GM12878 (cell line): ENCODE measurements around the gene DPP9. TPM values are rescaled to one million over a fixed set of nuclear protein-coding genes. Genes with fewer than 3 reads are reported as not detected.

Source experiments
- EED ChIP-seq: sonication (generic); IDR thresholded peaks from 2 replicates; pipeline ENCODE4 v1.6.1; 2016; ENCODE audit warnings: antibody characterized with exemption, low read depth
- EGR1 ChIP-seq, 2 experiments: IDR thresholded peaks; 1 replicate in 1 of 2; 2 replicates in 1 of 2; pipeline ENCODE4 v1.6.1; 2011 to 2012; ENCODE audit warnings: low read depth in 2 of 2, low read length in 2 of 2, borderline replicate concordance in 1 of 2, mild to moderate bottlenecking in 1 of 2, moderate library complexity in 1 of 2
- FOXM1 ChIP-seq: IDR thresholded peaks from 2 replicates; pipeline ENCODE4 v1.6.1; 2012; ENCODE audit warnings: low read depth, mild to moderate bottlenecking, inconsistent platforms, low read length, moderate library complexity
- LARP7 ChIP-seq: fragments of 450-650 bp; IDR thresholded peaks from 2 replicates; pipeline ENCODE4 v1.6.1; 2017; ENCODE audit warnings: mild to moderate bottlenecking
- MTA2 ChIP-seq: fragments of 450-650 bp; IDR thresholded peaks from 2 replicates; pipeline ENCODE4 v1.6.1; 2016; ENCODE audit warnings: low read depth, mild to moderate bottlenecking, moderate library complexity
- NFYA ChIP-seq: IDR thresholded peaks from 2 replicates; pipeline ENCODE4 v1.6.1; 2011; ENCODE audit warnings: low read depth, mild to moderate bottlenecking, low read length, improper control_type of control experiment, borderline replicate concordance
- NR2C1 ChIP-seq: fragments of 450-650 bp; IDR thresholded peaks from 2 replicates; pipeline ENCODE4 v1.6.1; 2017; ENCODE audit warnings: antibody characterized with exemption, mild to moderate bottlenecking, moderate library complexity
- NR2C2 ChIP-seq: IDR thresholded peaks from 2 replicates; pipeline ENCODE4 v1.6.1; 2011; ENCODE audit warnings: borderline replicate concordance, low read depth; ENCODE audit not compliant: control insufficient read depth, insufficient read length
- PAX5 ChIP-seq: IDR thresholded peaks from 2 replicates; pipeline ENCODE4 v1.6.1; 2011; ENCODE audit warnings: low read depth, low read length, borderline replicate concordance
- POLR2A ChIP-seq: IDR thresholded peaks from 2 replicates; pipeline ENCODE4 v1.6.1; 2011; ENCODE audit warnings: low read depth, mild to moderate bottlenecking, low read length
- RELA ChIP-seq: fragments of 450-650 bp; IDR thresholded peaks from 2 replicates; pipeline ENCODE4 v1.8.0; 2014; ENCODE audit warnings: borderline replicate concordance; ENCODE audit not compliant: partially characterized antibody
- SRF ChIP-seq, 2 experiments: IDR thresholded peaks; 2 replicates each; pipeline ENCODE4 v1.6.1; 2011; ENCODE audit warnings: low read depth in 2 of 2, low read length in 2 of 2, mild to moderate bottlenecking in 1 of 2, moderate library complexity in 1 of 2
- TCF12 ChIP-seq: IDR thresholded peaks from 2 replicates; pipeline ENCODE4 v1.6.1; 2011; ENCODE audit warnings: low read depth, mild to moderate bottlenecking, low read length
- YBX1 ChIP-seq: fragments of 450-650 bp; IDR thresholded peaks from 2 replicates; pipeline ENCODE4 v1.6.1; 2016; ENCODE audit warnings: antibody characterized with exemption
- ZBED1 ChIP-seq: IDR thresholded peaks from 2 replicates; pipeline ENCODE4 v1.6.1; 2016; ENCODE audit warnings: borderline replicate concordance
- ZNF217 ChIP-seq: fragments of 450-650 bp; IDR thresholded peaks from 2 replicates; pipeline ENCODE4 v1.6.1; 2017; ENCODE audit warnings: antibody characterized with exemption, mild to moderate bottlenecking
- ZNF592 ChIP-seq: fragments of 450-650 bp; IDR thresholded peaks from 2 replicates; pipeline ENCODE4 v1.6.1; 2017; ENCODE audit warnings: mild to moderate bottlenecking, moderate library complexity
- ZZZ3 ChIP-seq: IDR thresholded peaks from 2 replicates; pipeline ENCODE4 v1.6.1; 2011; ENCODE audit warnings: low read depth; ENCODE audit not compliant: control insufficient read depth, insufficient read length
- polyA plus RNA-seq, 11 experiments: library from polyadenylated mRNA; depleted of rRNA in 4 of 11; unstranded in 6 of 11; stranded (reverse) in 5 of 11; fragments of >200 nt; fragmentation: Nextera tagmentation in 4 of 11; fragmentation: Illumina TruSeq in 1 of 11; extraction: Ambion mirVana in 4 of 11; extraction: Trizol in 1 of 11; gene quantifications; 1 replicate in 1 of 11; 2 replicates in 10 of 11; pipeline versions ENCODE4 v1.2.1 to v1.2.3, GENCODE V29; 2011 to 2016; ENCODE audit warnings: inconsistent platforms in 2 of 11, missing spikeins in 2 of 11, low read depth in 1 of 11
- total RNA-seq, 4 experiments: library from RNA; depleted of rRNA in 3 of 4; stranded (reverse); fragments of >200 nt in 3 of 4; fragmentation: Illumina TruSeq in 1 of 4; extraction: Trizol in 1 of 4; gene quantifications; 2 replicates each; pipeline versions ENCODE4 v1.2.1 to v1.2.3, GENCODE V29; 2013 to 2021
- TF ChIP-seq, protein P1 (sequence below): fragments of 150-350 bp; IDR thresholded peaks from 2 replicates; pipeline ENCODE4 v1.6.1; 2014; ENCODE audit warnings: mild to moderate bottlenecking, low read depth, low read length
- TF ChIP-seq, protein P2 (sequence below): fragments of 450-650 bp; IDR thresholded peaks from 2 replicates; pipeline ENCODE4 v1.6.1; 2017; ENCODE audit warnings: borderline replicate concordance

The DPP9 gene
- total and polyA plus RNA-seq, 10 of the 15 experiments (the other 5 are each of a cell fraction or from before 2014, with no cell fraction given), result 0.64 to 58.6 (median 27.6) TPM

DNA sequence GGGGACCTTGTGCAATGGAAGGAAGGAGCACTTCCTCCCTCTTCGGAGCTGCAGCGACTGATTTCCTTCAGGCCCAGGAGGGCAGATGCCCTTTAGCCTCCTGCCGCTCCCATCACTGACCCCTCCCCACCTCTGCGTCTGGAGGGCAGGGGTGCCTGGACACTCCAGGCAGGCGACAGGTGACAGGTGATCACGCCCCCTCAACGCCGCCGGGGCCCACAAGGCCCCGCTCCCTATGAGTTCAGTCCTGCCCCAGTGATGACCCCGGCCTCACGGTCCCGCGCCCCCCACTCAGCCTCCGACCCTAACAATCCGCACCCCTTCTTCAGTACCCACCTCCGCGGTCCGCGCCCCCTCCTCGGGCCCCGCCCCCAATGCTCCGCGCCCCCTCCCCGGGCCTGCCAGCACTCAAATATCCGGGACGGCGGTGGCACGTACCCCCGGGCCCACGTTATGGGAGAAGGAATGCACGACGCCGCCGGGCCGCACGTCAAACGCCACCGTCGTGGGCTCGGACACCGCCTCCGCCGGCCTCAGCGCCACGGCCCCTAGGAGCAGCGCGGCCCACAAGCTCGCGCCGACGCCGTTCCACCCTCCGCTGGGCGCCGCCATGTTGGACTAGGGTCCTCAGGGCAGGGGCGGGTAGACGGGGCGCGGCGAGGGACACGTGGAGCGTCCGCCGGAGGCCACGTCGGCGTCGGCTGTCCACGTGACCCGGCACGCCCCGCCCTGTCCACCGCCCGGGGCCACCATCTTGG lies 53.7 kb downstream of the DPP9 start, which contains the start of gene MYDGF (continued):
- TF ChIP-seq ZZZ3 (no peak), MTA2 (no peak), POLR2A (peak; percentile 98), TCF12 (no peak), PAX5 (no peak), ZBED1 (no peak), SRF (IDR thresholded peaks at IDR 0.05; ENCODE audit: low read depth in 2 of 2, low read length in 2 of 2) (no peak), RELA (peak; percentile 35), NR2C1 (peak; percentile 60), EGR1 (IDR thresholded peaks at IDR 0.05; ENCODE audit: borderline replicate concordance in 1 of 2, low read depth in 2 of 2, low read length in 2 of 2) (peak; percentile 58 to 61; a peak in 2 of 3 replicates), EED (no peak), ZNF592 (no peak), ZNF217 (no peak), NFYA (no peak), YBX1 (no peak), LARP7 (no peak), FOXM1 (no peak), NR2C2 (no peak)
- TF ChIP-seq, protein P1, sequence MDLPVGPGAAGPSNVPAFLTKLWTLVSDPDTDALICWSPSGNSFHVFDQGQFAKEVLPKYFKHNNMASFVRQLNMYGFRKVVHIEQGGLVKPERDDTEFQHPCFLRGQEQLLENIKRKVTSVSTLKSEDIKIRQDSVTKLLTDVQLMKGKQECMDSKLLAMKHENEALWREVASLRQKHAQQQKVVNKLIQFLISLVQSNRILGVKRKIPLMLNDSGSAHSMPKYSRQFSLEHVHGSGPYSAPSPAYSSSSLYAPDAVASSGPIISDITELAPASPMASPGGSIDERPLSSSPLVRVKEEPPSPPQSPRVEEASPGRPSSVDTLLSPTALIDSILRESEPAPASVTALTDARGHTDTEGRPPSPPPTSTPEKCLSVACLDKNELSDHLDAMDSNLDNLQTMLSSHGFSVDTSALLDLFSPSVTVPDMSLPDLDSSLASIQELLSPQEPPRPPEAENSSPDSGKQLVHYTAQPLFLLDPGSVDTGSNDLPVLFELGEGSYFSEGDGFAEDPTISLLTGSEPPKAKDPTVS, result no peak
- TF ChIP-seq, protein P2, sequence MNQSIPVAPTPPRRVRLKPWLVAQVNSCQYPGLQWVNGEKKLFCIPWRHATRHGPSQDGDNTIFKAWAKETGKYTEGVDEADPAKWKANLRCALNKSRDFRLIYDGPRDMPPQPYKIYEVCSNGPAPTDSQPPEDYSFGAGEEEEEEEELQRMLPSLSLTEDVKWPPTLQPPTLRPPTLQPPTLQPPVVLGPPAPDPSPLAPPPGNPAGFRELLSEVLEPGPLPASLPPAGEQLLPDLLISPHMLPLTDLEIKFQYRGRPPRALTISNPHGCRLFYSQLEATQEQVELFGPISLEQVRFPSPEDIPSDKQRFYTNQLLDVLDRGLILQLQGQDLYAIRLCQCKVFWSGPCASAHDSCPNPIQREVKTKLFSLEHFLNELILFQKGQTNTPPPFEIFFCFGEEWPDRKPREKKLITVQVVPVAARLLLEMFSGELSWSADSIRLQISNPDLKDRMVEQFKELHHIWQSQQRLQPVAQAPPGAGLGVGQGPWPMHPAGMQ, result no peak
